C4-2B (cell line): ENCODE results near the gene TRUB1.

Experiments
- CTCF ChIP-seq: fragments of 450-650 bp; conservative IDR thresholded peaks from 2 replicates; pipeline ENCODE4 v1.5.1; 2017; ENCODE audit warnings: mild to moderate bottlenecking
- ZFX ChIP-seq: fragments of 450-650 bp; IDR thresholded peaks from 2 replicates; pipeline ENCODE4 v1.6.1; 2017

DNA sequence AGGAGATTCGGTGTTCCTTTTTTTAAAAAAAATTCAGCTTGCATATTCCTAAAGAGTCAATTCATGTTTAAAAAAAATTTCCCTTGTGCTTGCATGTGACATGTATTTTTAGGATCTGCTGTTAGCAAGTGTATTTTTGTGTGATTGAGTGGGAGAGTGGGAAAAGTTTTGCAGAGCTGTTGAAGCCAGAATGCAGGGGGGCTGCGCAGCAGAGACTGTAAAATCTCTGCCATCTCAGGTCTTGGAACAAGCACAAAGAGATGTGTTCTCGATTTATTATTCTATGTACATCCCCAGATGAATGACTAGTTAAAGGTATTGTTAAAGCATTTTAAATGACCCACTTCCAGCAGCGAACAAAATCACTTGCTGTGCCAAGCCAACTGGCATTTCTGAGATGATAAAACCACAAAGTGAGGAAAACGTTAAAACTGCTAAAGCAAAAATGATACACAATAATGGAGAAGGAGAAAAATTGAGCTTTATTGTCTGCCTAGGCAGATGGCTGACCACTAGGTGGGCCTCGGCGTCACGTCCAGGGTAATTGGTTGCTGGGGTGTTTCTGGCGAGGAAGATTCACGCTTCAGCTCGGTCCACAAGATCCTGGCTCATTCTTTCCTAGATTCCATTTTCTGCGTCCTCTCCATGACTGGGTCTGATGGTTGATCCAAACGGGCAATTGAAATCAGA, 88.2 kb downstream of the TRUB1 start:
- no peak for TF ChIP-seq CTCF
- no peak for TF ChIP-seq ZFX
